ENCODE measurements around the gene CNOT9.

Gene CNOT9

GRCh38 chr2:218577482-218578220 lies 9.0 kb downstream of the CNOT9 start:
- no peak for DNase-seq (ENCODE audit: low read depth in 1 of 2, low spot score in 1 of 2)

DNA sequence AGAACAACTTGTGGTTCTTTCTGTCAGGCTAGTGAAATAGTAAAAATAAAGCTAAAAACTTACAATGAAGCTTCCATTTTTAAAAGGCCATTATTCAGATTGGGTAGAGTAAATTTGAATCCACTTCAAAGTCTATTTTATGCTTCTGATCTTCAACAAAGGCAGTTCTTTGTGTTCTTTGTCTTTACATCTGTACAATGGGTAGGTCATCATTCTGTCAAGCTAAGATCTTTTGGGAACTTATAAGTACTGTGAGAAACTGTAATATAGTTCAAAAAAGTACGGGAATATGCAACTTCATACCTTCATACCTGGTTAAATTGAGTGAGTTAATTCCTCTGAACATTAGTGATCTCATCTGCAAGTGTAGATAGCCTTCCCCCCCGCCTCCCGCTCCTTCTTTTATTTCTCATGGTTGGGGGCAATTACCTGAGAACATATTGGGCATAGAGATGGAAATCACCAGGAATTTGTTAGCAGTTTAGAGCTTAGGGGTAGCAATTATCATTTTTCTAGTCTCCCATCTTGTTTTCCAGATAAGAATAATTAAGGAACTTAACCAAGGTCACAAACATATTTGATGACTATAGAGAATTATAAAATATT lies 9.7 kb downstream of the CNOT9 start:
- no peak for DNase-seq (ENCODE audit: low read depth in 1 of 2, low spot score in 1 of 2)

GRCh38 chr2:218582076-218582475 lies 13.4 kb downstream of the CNOT9 start:
- DNase-seq (ENCODE audit: low read depth in 1 of 2, low spot score in 1 of 2) = no peak

- DNase-seq (ENCODE audit: low read depth in 1 of 2, low spot score in 1 of 2) = no peak
These were observed 15.6 kb downstream of the CNOT9 start for GRCh38 chr2:218583983-218584850.

DNA sequence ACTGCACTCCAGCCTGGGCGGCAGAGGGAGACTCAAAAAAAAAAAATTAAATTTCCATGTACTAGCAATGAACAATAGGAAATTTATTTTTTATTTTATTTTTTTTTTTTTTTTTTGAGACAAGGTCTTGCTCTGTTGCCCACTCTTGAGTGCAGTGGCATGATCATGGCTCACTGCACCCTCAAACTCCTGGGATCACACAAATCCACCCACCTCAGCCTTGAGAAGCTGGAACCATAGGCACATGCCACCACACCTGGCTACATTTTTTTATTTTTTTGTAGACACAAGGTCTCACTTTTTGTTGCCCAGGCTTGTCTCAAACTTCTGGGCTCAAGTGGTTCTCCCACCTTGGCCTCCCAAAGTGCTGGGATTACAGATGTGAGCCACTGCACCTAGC lies 16.9 kb downstream of the CNOT9 start:
- DNase-seq (ENCODE audit: low read depth in 1 of 2, low spot score in 1 of 2) = no peak

- no peak for DNase-seq (ENCODE audit: low read depth in 1 of 2, low spot score in 1 of 2)
These were observed 36.8 kb downstream of the CNOT9 start for GRCh38 chr2:218605432-218605831.

DNA sequence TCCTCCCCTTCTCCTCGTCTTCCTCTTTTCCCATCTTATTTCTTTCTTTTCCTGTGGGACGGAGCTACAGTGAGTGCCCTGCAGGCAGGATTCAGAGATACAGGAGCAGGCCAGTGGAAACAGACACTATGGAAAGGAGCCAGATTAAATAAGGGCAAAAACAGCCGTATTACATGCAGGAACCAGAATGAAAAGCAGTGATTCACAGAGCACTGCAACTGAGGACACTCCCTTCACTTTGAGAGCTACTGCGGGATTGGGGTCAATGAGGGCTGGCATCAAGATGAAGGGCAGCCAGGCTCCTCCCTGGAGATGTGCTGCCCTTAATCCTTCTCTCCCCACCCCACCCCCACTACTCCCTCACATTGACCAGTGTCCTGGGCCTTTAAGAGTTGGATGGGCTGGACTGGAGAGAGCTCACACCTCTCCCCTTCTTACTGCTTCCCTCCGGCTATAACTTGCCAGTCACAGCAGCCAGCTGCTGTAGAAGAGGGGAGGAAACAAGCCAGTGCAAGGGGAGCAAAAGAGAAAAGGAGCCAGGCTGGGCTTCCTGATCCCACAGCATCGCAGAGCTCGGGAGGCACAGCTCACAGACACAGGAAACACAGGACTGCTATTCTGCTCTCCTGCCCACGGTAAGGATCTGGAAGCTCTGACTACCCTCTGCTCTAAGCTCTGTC lies 38.9 kb downstream of the CNOT9 start, which contains the start of gene PLCD4:
PLCD4 (plus strand) TSS at position 464 of the 680 bp plus-strand sequence. CDS start 7,841 bp downstream, outside the sequence.
- DNase-seq (ENCODE audit: low read depth in 1 of 2, low spot score in 1 of 2) = no peak

DNA sequence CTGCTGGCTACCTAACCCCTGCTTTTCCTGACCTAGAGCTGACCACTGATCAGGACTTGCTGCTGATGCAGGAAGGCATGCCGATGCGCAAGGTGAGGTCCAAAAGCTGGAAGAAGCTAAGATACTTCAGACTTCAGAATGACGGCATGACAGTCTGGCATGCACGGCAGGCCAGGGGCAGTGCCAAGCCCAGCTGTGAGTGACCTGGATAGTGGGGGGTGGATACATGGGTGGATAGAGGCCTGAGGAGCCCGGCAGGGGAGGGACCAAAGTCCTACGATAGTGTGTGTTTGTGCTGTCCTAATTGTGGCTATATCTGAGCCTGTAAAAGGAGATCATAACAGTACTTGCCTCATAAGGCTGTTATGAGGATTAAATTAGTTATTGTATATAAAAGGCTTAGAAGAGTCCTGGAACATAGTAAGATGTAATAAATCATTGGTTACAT lies 47.3 kb downstream of the CNOT9 start:
- no peak for DNase-seq (ENCODE audit: low read depth in 1 of 2, low spot score in 1 of 2)

- no peak for DNase-seq (ENCODE audit: low read depth in 1 of 2, low spot score in 1 of 2)
These were observed 49.6 kb downstream of the CNOT9 start for GRCh38 chr2:218618102-218618860.

DNA sequence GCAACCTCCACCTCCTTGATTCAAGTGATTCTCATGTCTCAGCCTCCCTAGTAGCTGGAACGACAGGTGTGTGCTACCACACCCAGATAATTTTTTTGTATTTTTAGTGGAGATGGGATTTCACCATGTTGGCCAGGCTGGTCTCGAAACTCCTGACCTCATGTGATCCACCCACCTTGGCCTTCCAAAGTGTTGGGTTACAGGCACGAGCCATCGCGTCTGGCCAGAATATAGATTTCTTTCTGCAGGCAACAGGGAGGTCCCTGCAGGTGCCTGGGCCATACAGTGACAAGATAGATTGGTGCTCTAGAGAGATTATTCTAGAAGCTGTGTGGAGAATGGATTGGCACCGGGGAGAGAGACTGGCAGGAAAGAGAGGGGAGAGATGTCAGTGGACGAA lies 52.4 kb downstream of the CNOT9 start:
- DNase-seq (ENCODE audit: low read depth in 1 of 2, low spot score in 1 of 2) = no peak

DNA sequence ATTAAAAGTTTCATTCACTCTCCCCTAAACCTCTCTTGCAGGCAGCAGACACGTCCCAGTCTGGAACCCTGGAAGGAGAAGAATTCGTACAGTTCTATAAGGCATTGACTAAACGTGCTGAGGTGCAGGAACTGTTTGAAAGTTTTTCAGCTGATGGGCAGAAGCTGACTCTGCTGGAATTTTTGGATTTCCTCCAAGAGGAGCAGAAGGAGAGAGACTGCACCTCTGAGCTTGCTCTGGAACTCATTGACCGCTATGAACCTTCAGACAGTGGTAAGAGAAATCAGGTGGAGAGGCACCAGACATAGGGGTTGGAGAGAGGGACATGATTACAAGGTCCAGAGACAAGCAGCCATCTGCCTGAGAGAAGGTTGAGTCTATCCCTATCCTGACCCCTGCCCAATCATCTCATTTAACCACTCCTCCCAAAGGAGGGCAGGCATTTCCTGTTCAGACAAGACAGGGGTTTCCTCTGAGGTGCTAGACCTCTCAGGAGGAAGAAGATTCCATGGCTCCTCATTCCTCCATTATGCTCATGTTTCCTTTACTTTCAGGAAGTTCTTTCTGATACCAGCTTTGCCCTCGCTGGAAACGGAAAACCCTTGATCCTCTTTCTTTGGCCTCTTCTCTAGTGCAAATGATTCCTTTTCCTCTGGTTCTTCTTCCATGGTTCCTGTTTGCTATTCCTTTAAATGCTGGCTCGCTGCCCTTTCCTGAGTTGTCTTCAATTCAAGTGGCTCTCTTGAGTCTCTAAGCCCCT lies 54.1 kb downstream of the CNOT9 start:
- no peak for DNase-seq (ENCODE audit: low read depth in 1 of 2, low spot score in 1 of 2)

- no peak for DNase-seq (ENCODE audit: low read depth in 1 of 2, low spot score in 1 of 2)
These were observed 54.7 kb downstream of the CNOT9 start for GRCh38 chr2:218623366-218623705.

DNA sequence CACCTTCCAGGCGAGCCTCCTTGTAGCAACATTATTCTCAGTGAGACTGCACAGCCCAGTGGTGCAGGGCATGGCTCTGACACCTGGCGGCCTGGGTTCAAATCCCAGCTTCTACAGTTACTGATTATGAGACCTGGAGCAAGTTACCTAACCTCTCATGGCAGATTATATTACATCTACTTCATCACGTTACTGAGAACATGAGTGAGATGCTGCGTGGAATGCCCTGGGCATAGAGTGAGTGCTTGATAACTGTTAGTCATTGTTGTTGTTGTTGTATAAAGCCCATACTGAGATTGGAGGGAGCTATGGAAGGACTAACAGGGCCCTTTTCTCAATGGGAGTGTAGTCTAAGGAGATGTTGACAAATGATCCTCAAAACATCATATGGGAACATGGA lies 57.7 kb downstream of the CNOT9 start:
- DNase-seq (ENCODE audit: low read depth in 1 of 2, low spot score in 1 of 2) = no peak

DNA sequence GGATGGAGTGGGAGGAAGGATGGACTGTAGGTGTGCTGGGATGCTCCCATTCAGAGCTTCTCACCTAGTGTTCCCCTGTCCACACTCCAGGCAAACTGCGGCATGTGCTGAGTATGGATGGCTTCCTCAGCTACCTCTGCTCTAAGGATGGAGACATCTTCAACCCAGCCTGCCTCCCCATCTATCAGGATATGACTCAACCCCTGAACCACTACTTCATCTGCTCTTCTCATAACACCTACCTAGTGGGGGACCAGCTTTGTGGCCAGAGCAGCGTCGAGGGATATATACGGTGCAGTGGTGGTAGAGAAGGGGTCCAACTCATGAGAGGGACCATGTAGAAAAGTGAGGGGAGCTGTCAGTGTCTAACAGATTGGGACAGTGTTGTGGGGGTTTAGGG lies 59.3 kb downstream of the CNOT9 start:
- no peak for DNase-seq (ENCODE audit: low read depth in 1 of 2, low spot score in 1 of 2)

DNA sequence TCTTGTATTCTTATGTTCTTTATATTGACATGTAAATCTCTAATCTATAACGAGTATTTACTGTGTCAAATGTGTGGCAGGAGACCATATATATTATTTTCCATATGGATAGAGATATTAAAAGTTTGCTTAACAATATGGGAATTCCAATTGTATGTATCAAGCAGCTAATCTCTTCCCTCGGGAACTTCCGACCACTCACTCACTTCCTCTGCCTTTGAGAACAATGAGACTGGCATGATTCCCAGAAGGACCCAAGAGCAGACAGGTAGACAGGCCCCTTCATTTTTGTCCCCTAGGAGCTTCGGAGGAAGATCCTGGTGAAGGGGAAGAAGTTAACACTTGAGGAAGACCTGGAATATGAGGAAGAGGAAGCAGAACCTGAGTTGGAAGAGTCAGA lies 63.2 kb downstream of the CNOT9 start:
- no peak for DNase-seq (ENCODE audit: low read depth in 1 of 2, low spot score in 1 of 2)

- DNase-seq (ENCODE audit: low read depth in 1 of 2, low spot score in 1 of 2) = no peak
These were observed 67.1 kb downstream of the CNOT9 start for GRCh38 chr2:218635719-218636118.

- no peak for DNase-seq (ENCODE audit: low read depth in 1 of 2, low spot score in 1 of 2)
These were observed 69.7 kb downstream of the CNOT9 start for GRCh38 chr2:218638372-218638771.

GRCh38 chr2:218642121-218642656 lies 73.5 kb downstream of the CNOT9 start:
- DNase-seq (ENCODE audit: low read depth in 1 of 2, low spot score in 1 of 2) = no peak

DNA sequence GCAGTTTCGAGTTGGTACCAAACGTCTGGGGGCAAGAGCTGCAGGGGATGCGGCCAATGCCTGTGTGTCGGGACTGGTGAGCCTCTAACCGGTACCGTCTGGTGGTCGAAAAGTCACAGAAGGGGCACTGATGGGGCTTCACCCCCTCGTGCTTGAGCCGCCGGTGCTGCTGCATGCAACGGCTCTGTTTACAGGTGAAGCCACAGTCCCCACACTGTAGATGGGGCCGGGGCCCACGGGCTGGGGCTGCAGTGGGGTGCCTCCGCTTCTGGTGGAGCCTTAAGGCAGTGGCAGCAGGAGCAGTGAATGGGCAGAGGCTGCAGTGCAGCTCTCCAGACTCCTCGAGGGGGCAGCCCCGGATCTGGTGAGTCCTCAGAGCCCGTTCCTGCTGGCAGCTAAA lies 74.1 kb downstream of the CNOT9 start:
- no peak for DNase-seq (ENCODE audit: low read depth in 1 of 2, low spot score in 1 of 2)

Measured in activated CD4-positive, alpha-beta T cell treated with anti-CD3 and anti-CD28 coated beads, Interleukin-2, amount 50 U/mL, for 24 hours (primary cell).